Stimulated activated CD4-positive, alpha-beta T cell treated with anti-CD3 and anti-CD28 coated beads, Interleukin-1b, Interleukin-23, amount 100 ng/mL, for 1 hour (primary cell): ENCODE measurements around the gene CDHR3.

Experiments used
- DNase-seq, 2 donors: peaks; one replicate each; pipeline ENCODE4 v3.0.0-alpha.2; 2020; ENCODE audit warnings: low read depth in 2 of 2

CDHR3 gene

GRCh38 chr7:106064771-106065574, 101.9 kb downstream of the CDHR3 start:
- DNase-seq = no peak

DNA sequence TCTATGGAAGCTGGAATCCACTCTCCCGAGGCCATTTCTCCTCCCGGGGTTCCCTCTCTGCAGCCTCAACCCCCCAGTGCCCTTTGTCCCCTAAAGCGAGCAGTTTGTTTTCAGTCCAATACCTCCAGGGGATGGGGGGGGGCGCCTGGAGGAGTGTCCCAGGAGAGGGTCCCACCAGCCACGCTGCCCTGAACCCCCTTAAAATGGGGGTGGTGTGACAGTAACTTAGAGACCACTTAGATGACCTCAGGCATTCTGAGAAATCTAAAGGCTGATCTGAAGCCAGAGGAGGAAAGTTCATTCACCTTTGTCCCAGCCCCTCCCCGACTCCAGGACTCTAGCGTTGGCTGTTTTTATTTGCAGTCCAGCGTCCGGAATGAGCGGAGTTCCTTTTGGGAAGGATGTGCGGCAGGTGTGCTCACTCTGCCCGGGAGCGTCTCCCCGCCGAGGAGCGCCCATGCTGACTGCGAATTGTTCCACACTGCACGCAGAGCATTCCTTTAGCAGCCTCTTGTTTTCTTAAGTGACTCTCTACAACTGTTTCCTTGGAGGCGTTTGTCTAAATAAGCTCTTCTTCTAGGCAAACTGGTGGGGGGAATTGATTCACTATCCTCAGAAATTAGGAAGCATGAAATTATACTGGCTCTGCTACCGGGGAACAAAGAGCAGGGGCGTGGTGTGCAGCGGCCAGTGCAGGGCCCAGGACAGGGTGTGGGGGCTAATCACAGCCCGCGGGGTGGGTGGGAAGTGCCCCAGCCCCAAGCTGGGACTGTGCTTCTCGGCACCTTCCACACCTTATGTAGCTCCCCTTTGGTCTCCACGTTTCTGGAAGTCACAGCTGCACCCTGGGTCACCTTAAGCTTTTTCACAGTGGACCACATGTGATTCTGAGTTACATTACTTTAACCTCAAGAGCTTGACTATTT, 102.8 kb downstream of the CDHR3 start:
- DNase-seq = no peak

DNA sequence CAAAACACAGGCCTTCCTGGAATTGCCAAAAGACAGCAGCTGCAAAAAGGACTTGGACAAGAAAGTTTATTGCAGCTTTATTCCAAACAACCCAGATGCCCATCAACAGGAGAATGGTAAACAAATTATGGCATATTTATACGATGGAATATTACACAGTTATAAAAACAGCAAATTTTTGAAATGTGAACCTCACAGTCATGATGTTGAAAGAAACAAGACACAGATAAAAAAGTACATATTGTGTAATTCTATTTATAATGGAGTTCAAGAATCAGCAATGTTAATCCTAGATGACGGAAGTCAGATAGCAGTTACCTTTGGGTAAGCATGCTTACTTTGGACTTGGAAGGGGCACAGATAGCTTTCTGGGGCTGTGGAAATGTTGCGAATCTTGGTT, 104.6 kb downstream of the CDHR3 start:
- DNase-seq = no peak

GRCh38 chr7:106068538-106068961, 105.5 kb downstream of the CDHR3 start:
- no peak for DNase-seq

DNA sequence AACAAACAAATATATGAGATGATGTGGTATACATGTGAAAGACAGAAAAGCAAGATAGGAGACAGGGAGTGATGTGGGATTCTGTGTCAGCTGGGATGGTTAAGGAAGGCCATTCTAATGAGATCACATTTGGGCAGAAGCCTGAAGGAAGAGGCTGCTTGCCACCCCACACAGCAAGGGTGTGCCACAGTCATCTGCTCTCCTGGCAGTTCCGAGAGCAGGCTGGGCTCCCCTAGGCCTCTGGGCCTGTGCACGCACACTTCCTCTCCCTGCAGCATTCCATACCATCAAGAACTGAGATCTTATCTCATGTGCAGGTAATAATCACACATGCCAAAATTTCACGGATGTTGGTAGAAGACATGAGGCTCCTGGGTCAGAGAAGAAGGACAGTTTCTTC, 105.9 kb downstream of the CDHR3 start:
- DNase-seq = no peak

- no peak for DNase-seq
Measured at GRCh38 chr7:106069471-106070200, 106.6 kb downstream of the CDHR3 start.

- DNase-seq = no peak
Measured at GRCh38 chr7:106070201-106070551, 107.1 kb downstream of the CDHR3 start.

DNA sequence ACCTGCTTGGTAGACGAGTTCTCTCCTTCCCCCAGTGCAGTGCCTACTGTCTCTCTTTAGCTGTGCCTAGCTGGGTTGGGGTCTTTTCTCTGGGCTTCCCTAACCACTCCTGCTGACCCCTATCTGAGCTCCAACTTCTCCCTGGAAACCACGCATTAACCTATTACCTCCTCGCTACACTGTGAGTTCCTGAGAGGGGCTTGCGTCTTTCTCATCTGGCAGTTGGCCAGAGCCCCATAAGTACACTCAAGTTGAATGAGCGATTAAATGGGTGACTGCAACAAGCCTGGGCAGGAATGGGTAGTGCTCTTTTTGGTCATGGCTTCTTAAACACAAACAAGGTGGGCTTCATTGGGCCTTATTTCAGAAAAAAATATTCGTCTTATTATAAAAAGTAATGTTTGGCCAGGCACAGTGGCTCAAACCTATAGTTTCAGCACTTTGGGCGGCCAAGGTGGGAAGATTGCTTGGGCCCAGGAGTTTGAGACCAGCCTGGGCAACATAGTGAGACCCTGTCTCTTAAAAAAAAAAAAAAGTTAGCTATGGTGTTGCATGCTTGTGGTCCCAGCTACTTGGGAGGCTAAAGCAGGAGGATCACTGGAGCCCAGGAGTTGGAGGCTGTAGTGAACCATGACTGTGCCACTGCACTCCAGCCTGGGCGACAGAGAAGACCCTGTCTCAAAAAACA, 107.6 kb downstream of the CDHR3 start:
- DNase-seq = no peak

GRCh38 chr7:106071356-106071998, 108.4 kb downstream of the CDHR3 start:
- no peak for DNase-seq

DNA sequence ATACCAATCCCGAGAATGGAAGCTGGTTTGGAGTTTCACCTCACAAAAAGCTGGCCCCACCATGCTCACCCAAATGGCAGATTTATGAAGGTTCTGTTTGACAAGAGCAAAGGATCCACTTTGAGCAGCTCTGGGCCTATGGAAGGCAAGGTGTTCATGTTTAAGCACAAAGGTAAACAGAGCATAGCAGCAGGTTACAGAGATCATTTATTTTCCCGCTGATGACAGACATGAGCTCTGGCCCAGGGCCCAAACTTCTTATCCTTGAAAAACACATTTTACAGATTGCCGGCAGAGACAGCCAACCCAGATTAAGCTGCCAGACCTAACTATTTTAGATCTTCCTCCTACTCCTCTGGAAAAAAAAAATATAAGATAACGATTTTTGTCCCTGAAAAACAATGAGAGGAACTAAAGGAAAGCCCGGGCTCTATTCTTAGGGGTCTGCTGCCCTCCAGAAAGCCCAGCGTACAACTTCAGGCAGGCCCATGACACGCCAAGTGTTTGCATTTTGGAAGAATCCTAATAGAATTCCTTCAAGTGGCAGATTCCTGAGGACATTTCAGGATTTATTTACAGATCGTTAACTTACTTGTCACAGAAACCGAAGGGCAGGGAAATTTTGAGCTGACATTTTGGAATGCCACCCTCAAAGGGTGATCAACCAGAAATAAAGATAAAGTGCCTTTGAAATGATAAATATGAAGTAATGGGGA, 109.1 kb downstream of the CDHR3 start:
- DNase-seq = no peak

- DNase-seq = no peak
Measured at GRCh38 chr7:106072715-106073091, 109.6 kb downstream of the CDHR3 start.

DNA sequence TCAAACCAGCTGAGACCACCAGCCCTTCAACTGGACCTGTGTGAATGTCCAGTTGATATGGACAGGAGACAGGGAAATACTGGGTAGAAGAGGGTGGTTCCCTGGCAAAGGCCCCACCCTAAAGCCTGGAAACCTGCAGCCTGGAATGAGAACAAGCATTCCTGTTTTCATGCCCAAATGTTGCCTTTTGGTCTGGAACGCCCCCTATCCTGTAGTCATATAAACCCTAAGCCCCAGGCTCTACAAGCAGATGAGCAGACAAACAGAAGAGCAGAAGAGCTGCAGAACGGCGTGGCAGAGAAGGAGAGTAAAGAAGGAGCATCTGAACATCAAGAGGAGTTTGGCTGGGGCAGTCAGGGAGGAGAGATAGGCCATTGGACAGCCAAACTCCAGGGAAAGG, 110.6 kb downstream of the CDHR3 start:
- DNase-seq = no peak

DNA sequence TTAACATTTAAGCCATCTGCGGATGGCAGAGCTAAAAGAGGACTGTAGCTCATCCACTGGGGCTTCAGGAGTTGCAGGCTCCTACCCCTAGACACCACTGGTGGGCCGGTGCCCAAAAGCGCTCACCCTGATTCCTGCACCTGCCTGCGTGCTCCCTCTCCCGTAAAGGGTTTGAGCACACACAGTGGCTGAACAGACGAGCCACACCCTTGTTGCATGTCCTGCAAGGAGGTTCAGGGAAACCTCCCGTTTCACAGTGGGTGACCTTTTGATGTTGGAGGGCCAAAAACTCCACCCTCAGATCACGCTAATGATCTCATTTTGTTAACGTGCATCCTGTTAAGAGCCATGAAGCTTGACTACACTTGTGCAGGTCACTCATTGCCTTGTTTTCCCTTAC, 111.2 kb downstream of the CDHR3 start:
- DNase-seq = no peak

- DNase-seq = no peak
Measured at GRCh38 chr7:106075937-106076336, 112.9 kb downstream of the CDHR3 start.

- DNase-seq = no peak
Measured at GRCh38 chr7:106076537-106076936, 113.5 kb downstream of the CDHR3 start.

GRCh38 chr7:106080300-106080987, 117.4 kb downstream of the CDHR3 start:
- DNase-seq = no peak

DNA sequence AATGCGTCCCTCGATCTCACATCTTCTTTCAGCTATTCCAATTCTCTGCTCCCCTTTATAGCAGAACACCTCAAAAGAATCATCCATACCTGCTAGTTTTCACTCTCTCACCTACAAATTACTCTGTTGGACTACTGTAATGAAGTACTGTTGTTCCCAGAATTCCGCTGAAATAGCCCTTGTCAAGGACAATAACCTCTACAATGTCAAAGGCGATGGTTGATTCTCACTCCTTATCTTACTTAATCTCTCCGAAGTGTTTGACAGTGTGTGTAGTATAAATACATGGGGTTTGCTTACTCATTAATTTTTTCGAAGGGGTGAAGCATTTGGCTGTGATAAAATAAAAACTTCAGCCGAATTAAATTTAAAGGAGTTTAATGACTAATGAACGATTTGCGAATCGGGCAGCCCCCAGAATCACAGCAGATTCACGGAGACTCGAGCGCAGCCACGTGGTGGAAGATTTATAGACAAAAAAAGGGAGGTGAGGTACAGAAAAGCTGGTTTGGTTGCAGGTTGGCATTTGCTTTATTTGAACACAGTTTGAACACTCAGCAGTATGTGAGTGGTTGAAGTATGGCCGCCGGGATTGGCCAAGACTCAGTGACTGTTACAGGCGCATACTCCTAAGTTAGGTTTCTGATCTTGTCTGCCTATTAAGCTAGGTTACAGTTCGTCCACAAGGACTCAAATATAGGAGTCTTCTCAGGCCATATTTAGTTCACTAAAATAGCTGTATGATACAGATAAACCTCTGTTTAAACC, 119.2 kb downstream of the CDHR3 start:
- DNase-seq = no peak
